IMR-90 (cell line): ENCODE data around the gene CDC7. TPM values are rescaled to one million over a fixed set of nuclear protein-coding genes. Genes with fewer than 3 reads are reported as not detected.

Source experiments
- ATAC-seq: fragments of 200-7000 bp; cut with Tn5 transposase; 2 replicates; pipeline ENCODE4 v1.9.1; 2020; ENCODE audit warnings: low read depth, mild to moderate bottlenecking, moderate library complexity
- BruUV-seq: library from RNA; stranded (reverse); fragments of 400-500 nt; replicated peaks from 2 replicates; lab custom pipeline; 2021; lab: Mats Ljungman, UMichigan
- CTCF ChIA-PET: fragments of 300-600 bp; formaldehyde crosslinking; extraction: SDS; loops from one replicate; lab custom pipeline; 2021; ENCODE audit warnings: antibody characterized with exemption; lab: Yijun Ruan, JAX
- POLR2A ChIA-PET: fragments of 300-600 bp; sonication (Branson Sonifier 250); formaldehyde crosslinking; loops from one replicate; lab custom pipeline; 2022; ENCODE audit warnings: antibody characterized with exemption; ENCODE audit not compliant: unreplicated experiment; lab: Charles Lee
- DNase-seq: peaks from one replicate; pipeline ENCODE4 v3.0.0; 2013
- H2AFZ ChIP-seq: replicated peaks from 2 replicates; pipeline ENCODE3; 2013; ENCODE audit warnings: low read length, mild to moderate bottlenecking; ENCODE audit not compliant: poor library complexity
- H2AK5ac ChIP-seq: 2 replicates; pipeline ENCODE4 v1.6.1; 2013; ENCODE audit warnings: low read depth, low read length, inconsistent platforms
- H2AK9ac ChIP-seq: replicated peaks from 2 replicates; pipeline ENCODE3; 2013; ENCODE audit warnings: mild to moderate bottlenecking, low read depth, low read length, moderate library complexity; ENCODE audit not compliant: poor library complexity
- H2BK120ac ChIP-seq: 2 replicates; pipeline ENCODE4 v1.6.1; 2013; ENCODE audit warnings: low read depth, low read length, inconsistent platforms
- H2BK15ac ChIP-seq: 3 replicates; pipeline ENCODE4 v1.6.1; 2013; ENCODE audit warnings: low read depth, low read length, inconsistent platforms
- H2BK20ac ChIP-seq: 2 replicates; pipeline ENCODE4 v1.6.1; 2013; ENCODE audit warnings: low read depth, mild to moderate bottlenecking, inconsistent platforms, low read length, moderate library complexity
- H2BK5ac ChIP-seq: 2 replicates; pipeline ENCODE4 v1.6.1; 2013; ENCODE audit warnings: mild to moderate bottlenecking, low read depth, low read length, inconsistent platforms; ENCODE audit not compliant: poor library complexity, severe bottlenecking
- H3K14ac ChIP-seq: replicated peaks from 2 replicates; pipeline ENCODE4 v1.6.1; 2013; ENCODE audit warnings: low read depth, low read length, inconsistent platforms
- H3K18ac ChIP-seq: 2 replicates; pipeline ENCODE4 v1.6.1; 2013; ENCODE audit warnings: low read depth, low read length, control low read depth
- H3K23ac ChIP-seq: 2 replicates; pipeline ENCODE4 v1.6.1; 2013; ENCODE audit warnings: low read depth, low read length, inconsistent platforms
- H3K27ac ChIP-seq: 2 replicates; pipeline ENCODE4 v1.5.1; 2013; ENCODE audit warnings: mild to moderate bottlenecking, control low read depth, low read length; ENCODE audit not compliant: insufficient read depth
- H3K27me3 ChIP-seq: 2 replicates; pipeline ENCODE4 v1.6.1; 2013; ENCODE audit warnings: low read length; ENCODE audit not compliant: control insufficient read depth, insufficient read depth
- H3K36me3 ChIP-seq: 2 replicates; pipeline ENCODE4 v1.6.1; 2013; ENCODE audit warnings: low read length, mixed read lengths; ENCODE audit not compliant: control insufficient read depth, insufficient read depth
- H3K4ac ChIP-seq: 2 replicates; pipeline ENCODE4 v1.6.1; 2013; ENCODE audit warnings: low read depth, low read length, inconsistent platforms
- H3K4me1 ChIP-seq: 2 replicates; pipeline ENCODE4 v1.6.1; 2013; ENCODE audit warnings: low read length, mixed read lengths; ENCODE audit not compliant: control insufficient read depth, insufficient read depth
- H3K4me2 ChIP-seq: 2 replicates; pipeline ENCODE4 v1.6.1; 2013; ENCODE audit warnings: low read depth, mild to moderate bottlenecking, control low read depth, low read length, moderate library complexity
- H3K4me3 ChIP-seq: 2 replicates; pipeline ENCODE4 v1.5.1; 2013; ENCODE audit warnings: low read depth, mild to moderate bottlenecking, control low read depth, low read length, moderate library complexity; ENCODE audit not compliant: insufficient read depth
- H3K56ac ChIP-seq: 2 replicates; pipeline ENCODE4 v1.6.1; 2013; ENCODE audit warnings: low read length, inconsistent platforms; ENCODE audit not compliant: insufficient read depth; ENCODE audit errors: extremely low read depth
- H3K79me1 ChIP-seq, 2 experiments: 2 replicates each; pipeline ENCODE4 v1.6.1; 2013; ENCODE audit warnings: low read length in 2 of 2, inconsistent platforms in 1 of 2, low read depth in 1 of 2
- H3K9ac ChIP-seq: 2 replicates; pipeline ENCODE4 v1.6.1; 2013; ENCODE audit warnings: low read depth, low read length, control low read depth
- H3K9me1 ChIP-seq: 2 replicates; pipeline ENCODE4 v1.6.1; 2013; ENCODE audit warnings: low read length, inconsistent platforms; ENCODE audit not compliant: insufficient read depth
- H3K9me3 ChIP-seq: 2 replicates; pipeline ENCODE4 v1.6.1; 2013; ENCODE audit warnings: low read length; ENCODE audit not compliant: control insufficient read depth, insufficient read depth
- H4K20me1 ChIP-seq: 2 replicates; pipeline ENCODE4 v1.6.1; 2013; ENCODE audit warnings: low read length, inconsistent platforms; ENCODE audit not compliant: insufficient read depth
- H4K5ac ChIP-seq: 2 replicates; pipeline ENCODE4 v1.6.1; 2013; ENCODE audit warnings: mild to moderate bottlenecking, low read depth, low read length, control low read depth
- H4K8ac ChIP-seq, 2 experiments: 2 replicates each; pipeline ENCODE4 v1.6.1; 2013; ENCODE audit warnings: low read depth in 2 of 2, low read length in 2 of 2, control low read depth in 1 of 2, inconsistent platforms in 1 of 2
- H4K91ac ChIP-seq: 2 replicates; pipeline ENCODE4 v1.6.1; 2013; ENCODE audit warnings: low read depth, low read length, inconsistent platforms; ENCODE audit not compliant: insufficient read depth
- BHLHE40 ChIP-seq: fragments of 150-350 bp; IDR thresholded peaks from 2 replicates; pipeline ENCODE4 v1.6.1; 2016; ENCODE audit warnings: mild to moderate bottlenecking, low read depth, low read length
- CEBPB ChIP-seq: IDR thresholded peaks from 2 replicates; pipeline ENCODE4 v1.6.1; 2012; ENCODE audit warnings: low read depth, low read length, improper control_type of control experiment
- CHD1 ChIP-seq: IDR thresholded peaks from 2 replicates; pipeline ENCODE4 v1.6.1; 2012; ENCODE audit warnings: low read depth, low read length, improper control_type of control experiment
- CTCF ChIP-seq: conservative IDR thresholded peaks from 2 replicates; pipeline ENCODE4 v1.5.1; 2012; ENCODE audit warnings: mild to moderate bottlenecking, low read depth, low read length, improper control_type of control experiment
- FOS ChIP-seq: fragments of 150-350 bp; IDR thresholded peaks from 2 replicates; pipeline ENCODE4 v1.6.1; 2016; ENCODE audit warnings: low read depth, low read length
- MAFK ChIP-seq: IDR thresholded peaks from 2 replicates; pipeline ENCODE4 v1.6.1; 2012; ENCODE audit warnings: low read depth, low read length, improper control_type of control experiment
- MAZ ChIP-seq: IDR thresholded peaks from 2 replicates; pipeline ENCODE4 v1.6.1; 2012; ENCODE audit warnings: low read depth, mild to moderate bottlenecking, low read length, improper control_type of control experiment, moderate library complexity, borderline replicate concordance
- MXI1 ChIP-seq: IDR thresholded peaks from 2 replicates; pipeline ENCODE4 v1.6.1; 2012; ENCODE audit warnings: low read depth, mild to moderate bottlenecking, low read length, moderate library complexity, borderline replicate concordance
- NFE2L2 ChIP-seq: fragments of 150-350 bp; IDR thresholded peaks from 2 replicates; pipeline ENCODE4 v1.6.1; 2016; ENCODE audit warnings: low read depth, mild to moderate bottlenecking, low read length
- POLR2A ChIP-seq: IDR thresholded peaks from 2 replicates; pipeline ENCODE4 v1.6.1; 2012; ENCODE audit warnings: mild to moderate bottlenecking, low read depth, low read length
- RAD21 ChIP-seq: IDR thresholded peaks from 2 replicates; pipeline ENCODE4 v1.6.1; 2012; ENCODE audit warnings: low read length, improper control_type of control experiment
- RCOR1 ChIP-seq: IDR thresholded peaks from 2 replicates; pipeline ENCODE4 v1.6.1; 2012; ENCODE audit warnings: mild to moderate bottlenecking, low read length, improper control_type of control experiment; ENCODE audit not compliant: insufficient replicate concordance
- RFX5 ChIP-seq: IDR thresholded peaks from 2 replicates; pipeline ENCODE4 v1.8.0; 2012; ENCODE audit warnings: low read depth, mild to moderate bottlenecking, low read length, moderate library complexity
- SMC3 ChIP-seq: fragments of 150-350 bp; IDR thresholded peaks from 2 replicates; pipeline ENCODE4 v1.6.1; 2016; ENCODE audit warnings: low read depth, mild to moderate bottlenecking, antibody characterized with exemption, low read length, moderate library complexity
- WGBS, 2 experiments: methylation state at CpG; one replicate each; pipeline versions ENCODE4 v1.1.5 to v1.1.7; 2013; ENCODE audit warnings: missing lambda C conversion rate in 2 of 2; ENCODE audit not compliant: insufficient read length in 1 of 2; ENCODE audit errors: extremely low coverage in 2 of 2; 5-methylcytosine and 5-hydroxymethylcytosine counted together
- dilution Hi-C: fragments of 300-500 bp; cut with HindIII; formaldehyde crosslinking; loops from one replicate; pipeline ENCODE4 v1.14.3; 2018; ENCODE audit warnings: low sequenced_read_pairs; ENCODE audit not compliant: unreplicated experiment
- in situ Hi-C: fragments of 300-500 bp; cut with MboI; formaldehyde crosslinking; loops from 3 replicates; pipeline ENCODE4 v1.14.3; 2019; ENCODE audit warnings: low sequenced_read_pairs, inconsistent platforms, mixed read lengths
- intact Hi-C: fragments of 100-400 bp; cut with micrococcal nuclease; formaldehyde crosslinking; loops from 2 replicates; pipeline ENCODE4 v1.10.0; 2022
- polyA plus RNA-seq, 3 experiments: library from polyadenylated mRNA; depleted of rRNA; stranded (reverse); fragments of >200 nt; gene quantifications; 2 replicates each; pipeline ENCODE4 v1.2.3, GENCODE V29; 2012; ENCODE audit warnings: low replicate concordance in 1 of 3
- total RNA-seq: library from RNA; depleted of rRNA; stranded (reverse); fragments of >200 nt; gene quantifications from 2 replicates; pipeline ENCODE4 v1.2.3, GENCODE V29; 2012
- TF ChIP-seq, protein P1 (sequence below): fragments of 150-350 bp; IDR thresholded peaks from 2 replicates; pipeline ENCODE4 v1.6.1; 2017; ENCODE audit warnings: mild to moderate bottlenecking, antibody characterized with exemption, low read length, low read depth

CDC7 gene
- total and polyA plus RNA-seq, 2 of the 4 experiments (the other 2 are of a cell fraction): 4.3 to 4.7 TPM

- DNase-seq: peak; percentile 91
- Histone ChIP-seq H3K18ac (peak overlapping the region; percentile 48; the same call in 1 of the 2 replicates), H3K4ac (no peak overlapping the region), H2AFZ (peak overlapping the region; percentile 64), H3K27ac (peak overlapping the region; percentile 58; the same call in 1 of the 2 replicates), H3K27me3 (no peaks in the 10 kb centered on the region), H3K9ac (no peak overlapping the region), H3K79me1 (no peaks in the 10 kb centered on the region), H2BK5ac (no peak overlapping the region), H2BK120ac (peak overlapping the region; percentile 1; the same call in 1 of the 2 replicates), H3K23ac (no peak overlapping the region), H4K20me1 (no peaks in the 10 kb centered on the region), H3K14ac (peak overlapping the region; percentile 33; the same call in 1 of the 2 replicates), H4K5ac (peak overlapping the region; percentile 70), H3K9me3 (no peaks in the 10 kb centered on the region), H3K4me2 (no peak overlapping the region), H4K91ac (peak overlapping the region; percentile 27; the same call in 1 of the 2 replicates), H2AK5ac (peak overlapping the region; percentile 45; the same call in 1 of the 2 replicates), H2BK20ac (peak overlapping the region; percentile 47; the same call in 1 of the 2 replicates), H3K9me1 (peaks cover 7% of the 10 kb centered on the region; the same call in 1 of the 2 replicates), H3K4me3 (no peak overlapping the region), H2BK15ac (no peak overlapping the region), H3K36me3 (no peaks in the 10 kb centered on the region), H2AK9ac (no peak overlapping the region), H3K56ac (no peak overlapping the region), H3K4me1 (peaks cover 10% of the 10 kb centered on the region), H4K8ac (peak overlapping the region; percentile 6 to 59; a peak in 2 of 4 replicates)
- peak; percentile 43 for ATAC-seq
- BruUV-seq: no TSS peak
- CTCF ChIA-PET: interaction anchor here (0.9 kb wide), 1 partner anchor 52 kb away, joined by 3 read pairs; no protein-coding TSS in a partner anchor
- in situ Hi-C loops (no loop called here), dilution Hi-C loops (no loop called here), intact Hi-C loops (no loop called here)
- POLR2A ChIA-PET: no interaction called here
- no CpG with 5 or more reads among the region's 6 CpGs for WGBS, 2 experiments
- no peak for TF ChIP-seq MAZ
- TF ChIP-seq FOS: no peak
- TF ChIP-seq CTCF: no peak
- no peak for TF ChIP-seq RFX5
- TF ChIP-seq, protein P1, sequence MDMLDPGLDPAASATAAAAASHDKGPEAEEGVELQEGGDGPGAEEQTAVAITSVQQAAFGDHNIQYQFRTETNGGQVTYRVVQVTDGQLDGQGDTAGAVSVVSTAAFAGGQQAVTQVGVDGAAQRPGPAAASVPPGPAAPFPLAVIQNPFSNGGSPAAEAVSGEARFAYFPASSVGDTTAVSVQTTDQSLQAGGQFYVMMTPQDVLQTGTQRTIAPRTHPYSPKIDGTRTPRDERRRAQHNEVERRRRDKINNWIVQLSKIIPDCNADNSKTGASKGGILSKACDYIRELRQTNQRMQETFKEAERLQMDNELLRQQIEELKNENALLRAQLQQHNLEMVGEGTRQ: no peak
- TF ChIP-seq RCOR1: no peak
- no peak for TF ChIP-seq MAFK
- no peak for TF ChIP-seq MXI1
- TF ChIP-seq BHLHE40: no peak
- TF ChIP-seq CEBPB: no peak
- no peak for TF ChIP-seq POLR2A
- TF ChIP-seq RAD21: no peak
- TF ChIP-seq CHD1: no peak
- TF ChIP-seq NFE2L2: no peak
- no peak for TF ChIP-seq SMC3
These were observed 64.4 kb downstream of the CDC7 start for GRCh38 chr1:91564888-91565701.
